NCI-H2227 (cell line): ENCODE data around the gene C1QTNF2.

ENCODE experiments used
- DNase-seq: peaks from one replicate; lab custom pipeline; 2025; ENCODE audit not compliant: unreplicated experiment; lab: John Stamatoyannopoulos, UW

Gene C1QTNF2

GRCh38 chr5:160310140-160310539 lies 60.3 kb downstream of the C1QTNF2 start:
- DNase-seq, result no peak

DNA sequence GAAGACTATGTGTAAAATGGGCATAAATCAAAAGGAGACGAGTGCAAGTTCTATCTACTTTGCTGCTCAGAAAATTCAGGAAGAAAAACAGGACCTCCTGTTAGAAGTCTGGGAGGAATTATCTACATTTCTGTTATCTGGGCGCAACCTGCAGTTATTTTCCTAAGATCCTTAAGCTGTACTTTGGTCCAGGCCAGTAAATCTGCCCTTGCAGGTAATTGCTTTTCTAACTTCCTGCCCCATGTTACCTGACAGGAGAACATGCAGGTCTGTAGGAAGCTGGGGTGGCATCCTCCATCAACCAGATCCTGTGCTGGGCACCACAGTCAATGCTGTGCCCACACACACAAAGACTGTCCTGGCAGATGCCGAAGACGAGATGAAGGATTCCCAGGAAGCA lies 63.7 kb downstream of the C1QTNF2 start:
- no peak for DNase-seq

- no peak for DNase-seq
Measured at GRCh38 chr5:160305319-160305718, 65.1 kb downstream of the C1QTNF2 start.

DNA sequence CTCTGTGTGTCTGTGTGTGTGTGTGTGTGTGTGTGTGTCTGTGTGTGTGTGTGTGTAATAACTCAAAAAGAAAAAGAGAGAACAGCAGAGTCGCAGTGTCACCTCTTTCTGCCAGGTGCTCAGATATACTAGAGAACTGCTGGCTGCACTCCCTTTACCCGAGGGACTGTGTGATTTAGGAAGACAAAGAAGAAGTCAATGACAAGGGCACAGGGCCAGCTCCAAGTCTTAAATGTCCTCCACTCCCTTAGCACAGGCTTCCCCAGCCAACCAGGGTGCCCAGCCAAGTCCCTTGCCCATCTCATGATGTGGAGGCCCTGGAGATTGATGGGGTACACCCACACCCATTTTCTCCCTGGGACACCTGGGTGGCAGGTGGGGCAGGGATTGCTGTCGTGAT lies 66.7 kb downstream of the C1QTNF2 start:
- no peak for DNase-seq

DNA sequence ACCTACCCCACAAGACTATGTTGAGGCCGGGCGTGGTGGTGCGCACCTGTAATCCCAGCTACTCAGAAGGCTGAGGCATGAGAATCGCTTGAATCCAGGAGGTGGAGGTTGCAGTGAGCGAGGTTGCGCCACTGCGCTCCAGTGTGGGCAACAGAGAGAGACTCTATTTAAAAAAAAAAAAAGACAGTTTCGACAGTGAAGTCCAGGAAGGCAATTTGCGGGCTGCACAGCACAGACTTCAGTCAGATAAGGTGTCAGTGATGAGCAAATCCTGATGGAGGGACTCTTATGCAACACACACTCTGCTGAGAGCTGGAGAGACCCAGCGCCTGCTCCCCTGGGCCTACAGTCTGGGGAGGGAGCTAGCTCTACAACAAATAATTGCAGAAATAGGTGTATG lies 72.2 kb downstream of the C1QTNF2 start:
- DNase-seq, result no peak

- DNase-seq, result no peak
Measured at GRCh38 chr5:160297776-160298175, 72.7 kb downstream of the C1QTNF2 start.
